Epithelial cell of esophagus (primary cell): ENCODE measurements around the gene CCDC90B.

Experiments
- DNase-seq: peaks from one replicate; pipeline ENCODE4 v3.0.0; 2010; ENCODE audit warnings: low read depth
- H3K4me3 ChIP-seq: 2 replicates; pipeline ENCODE4 v1.5.1; 2011; ENCODE audit warnings: mild to moderate bottlenecking, low read length, control low read depth
- TF ChIP-seq, protein P1 (sequence below): IDR thresholded peaks from 2 replicates; pipeline ENCODE4 v1.5.1; 2011; ENCODE audit warnings: low read depth, mild to moderate bottlenecking, low read length, control low read depth, inconsistent platforms; ENCODE audit not compliant: insufficient read depth; ENCODE audit errors: missing control alignments

CCDC90B gene

GRCh38 chr11:83285771-83286528, at the start of gene CCDC90B:
Gene CCDC90B (minus strand): TSS chr11:83286367. CDS start chr11:83285972, 395 bp downstream.
- TF ChIP-seq, protein P1, sequence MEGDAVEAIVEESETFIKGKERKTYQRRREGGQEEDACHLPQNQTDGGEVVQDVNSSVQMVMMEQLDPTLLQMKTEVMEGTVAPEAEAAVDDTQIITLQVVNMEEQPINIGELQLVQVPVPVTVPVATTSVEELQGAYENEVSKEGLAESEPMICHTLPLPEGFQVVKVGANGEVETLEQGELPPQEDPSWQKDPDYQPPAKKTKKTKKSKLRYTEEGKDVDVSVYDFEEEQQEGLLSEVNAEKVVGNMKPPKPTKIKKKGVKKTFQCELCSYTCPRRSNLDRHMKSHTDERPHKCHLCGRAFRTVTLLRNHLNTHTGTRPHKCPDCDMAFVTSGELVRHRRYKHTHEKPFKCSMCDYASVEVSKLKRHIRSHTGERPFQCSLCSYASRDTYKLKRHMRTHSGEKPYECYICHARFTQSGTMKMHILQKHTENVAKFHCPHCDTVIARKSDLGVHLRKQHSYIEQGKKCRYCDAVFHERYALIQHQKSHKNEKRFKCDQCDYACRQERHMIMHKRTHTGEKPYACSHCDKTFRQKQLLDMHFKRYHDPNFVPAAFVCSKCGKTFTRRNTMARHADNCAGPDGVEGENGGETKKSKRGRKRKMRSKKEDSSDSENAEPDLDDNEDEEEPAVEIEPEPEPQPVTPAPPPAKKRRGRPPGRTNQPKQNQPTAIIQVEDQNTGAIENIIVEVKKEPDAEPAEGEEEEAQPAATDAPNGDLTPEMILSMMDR, result peak; percentile 47
- peak; percentile 99 for DNase-seq
- peak within 1 kb of the TSS; percentile 81 for H3K4me3 ChIP-seq

GRCh38 chr11:83335446-83336070, 49.4 kb upstream of the CCDC90B start:
- H3K4me3 ChIP-seq, result no peak overlapping the region
- TF ChIP-seq, protein P1, result no peak
- no peak for DNase-seq

GRCh38 chr11:83330303-83330702, 44.1 kb upstream of the CCDC90B start:
- DNase-seq, result no peak
- TF ChIP-seq, protein P1, result no peak
- H3K4me3 ChIP-seq, result no peak overlapping the region

DNA sequence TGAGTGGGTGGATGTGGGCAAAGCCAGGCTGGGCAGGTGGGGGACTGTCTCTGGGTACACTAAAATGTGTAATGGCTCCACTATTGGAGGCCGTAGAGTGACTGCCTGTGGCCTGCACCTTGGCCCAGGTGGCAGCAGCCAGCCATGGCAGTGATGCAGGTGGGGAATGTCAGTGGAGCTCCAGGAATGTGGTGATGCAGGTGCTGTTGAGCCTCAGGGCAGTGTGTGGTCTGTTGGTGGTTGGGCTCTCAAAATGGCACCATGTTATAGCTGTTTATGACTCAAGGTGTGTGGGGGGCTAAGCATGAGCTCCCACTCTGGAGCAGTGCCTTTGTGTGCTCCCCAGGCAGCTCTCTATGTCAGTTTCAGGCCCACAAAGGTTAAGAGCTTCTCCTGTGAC, 40.2 kb upstream of the CCDC90B start:
- H3K4me3 ChIP-seq, result no peak overlapping the region
- DNase-seq, result no peak
- TF ChIP-seq, protein P1, result no peak

DNA sequence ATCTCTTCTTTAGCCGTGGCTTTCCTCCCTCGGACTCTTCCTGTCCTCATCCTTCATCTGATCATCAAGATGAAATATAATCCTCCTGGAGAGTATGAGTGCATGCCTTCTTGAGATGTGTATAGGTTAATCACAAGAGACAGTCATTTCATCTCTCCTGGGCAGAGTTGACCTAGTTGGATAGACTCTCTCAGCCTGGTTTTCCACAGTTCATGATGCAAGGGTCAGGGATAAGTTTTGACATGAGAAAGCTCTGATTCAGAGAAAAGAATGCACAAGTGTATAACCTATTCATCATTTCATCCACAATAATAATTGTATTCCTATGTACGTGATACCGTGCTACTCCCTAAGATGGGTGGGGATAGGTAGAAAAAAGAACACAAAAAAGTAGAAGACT, 33.2 kb upstream of the CCDC90B start:
- no peak overlapping the region for H3K4me3 ChIP-seq
- TF ChIP-seq, protein P1, result no peak
- peak; percentile 71 for DNase-seq

GRCh38 chr11:83318931-83319330, 32.8 kb upstream of the CCDC90B start:
- TF ChIP-seq, protein P1, result no peak
- DNase-seq, result no peak
- no peak overlapping the region for H3K4me3 ChIP-seq
